Endodermal cell (in vitro differentiated cells): ENCODE measurements around the gene KCNJ2. TPM values are rescaled to one million over a fixed set of nuclear protein-coding genes. Genes with fewer than 3 reads are reported as not detected.

ENCODE experiments used
- DNase-seq: peaks from one replicate; pipeline ENCODE4 v3.0.0-alpha.2; 2017
- H3K27ac ChIP-seq: 2 replicates; pipeline ENCODE4 v1.5.1; 2013; ENCODE audit warnings: mild to moderate bottlenecking, low read depth, low read length, moderate library complexity
- H3K27me3 ChIP-seq: 2 replicates; pipeline ENCODE4 v1.6.1; 2013; ENCODE audit warnings: mild to moderate bottlenecking, low read length, moderate library complexity; ENCODE audit not compliant: insufficient read depth, control insufficient read depth, poor library complexity, severe bottlenecking
- H3K36me3 ChIP-seq: 2 replicates; pipeline ENCODE4 v1.7.0; 2013; ENCODE audit warnings: mild to moderate bottlenecking, low read length, moderate library complexity; ENCODE audit not compliant: control insufficient read depth, insufficient read depth
- H3K4me1 ChIP-seq: one replicate; pipeline ENCODE4 v1.7.0; 2013; ENCODE audit warnings: low read length; ENCODE audit not compliant: control insufficient read depth, insufficient read depth
- H3K4me3 ChIP-seq: 2 replicates; pipeline ENCODE4 v1.5.1; 2013; ENCODE audit warnings: mild to moderate bottlenecking, low read length, moderate library complexity
- H3K9ac ChIP-seq: 2 replicates; pipeline ENCODE4 v1.6.1; 2013; ENCODE audit warnings: mild to moderate bottlenecking, low read length, moderate library complexity; ENCODE audit not compliant: poor library complexity, severe bottlenecking; ENCODE audit errors: extremely low read depth
- H3K9me3 ChIP-seq: 2 replicates; pipeline ENCODE4 v1.6.1; 2013; ENCODE audit warnings: mild to moderate bottlenecking, low read length, moderate library complexity; ENCODE audit not compliant: control insufficient read depth
- H3K27ac Mint-ChIP-seq: 2 replicates; pipeline ENCODE4 v1.8.0; 2020; ENCODE audit warnings: mixed read lengths
- H3K27me3 Mint-ChIP-seq: 2 replicates; pipeline ENCODE4 v1.8.0; 2021; ENCODE audit warnings: mild to moderate bottlenecking, mixed read lengths; ENCODE audit not compliant: insufficient read depth
- H3K36me3 Mint-ChIP-seq: 2 replicates; pipeline ENCODE4 v1.8.0; 2020; ENCODE audit warnings: low read depth, mixed read lengths
- H3K4me1 Mint-ChIP-seq: 2 replicates; pipeline ENCODE4 v1.8.0; 2020; ENCODE audit warnings: mixed read lengths
- H3K4me3 Mint-ChIP-seq: 2 replicates; pipeline ENCODE4 v1.8.0; 2020; ENCODE audit warnings: mild to moderate bottlenecking, moderate library complexity, mixed read lengths
- H3K9me3 Mint-ChIP-seq: 2 replicates; pipeline ENCODE4 v1.8.0; 2020; ENCODE audit warnings: mild to moderate bottlenecking, mixed read lengths
- WGBS, 2 experiments: methylation state at CpG; one replicate each; pipeline versions ENCODE4 v1.1.5 to v1.1.7; 2013; ENCODE audit warnings: missing lambda C conversion rate in 2 of 2, mixed read lengths in 1 of 2; ENCODE audit not compliant: insufficient coverage in 1 of 2, insufficient read length in 1 of 2; 5-methylcytosine and 5-hydroxymethylcytosine counted together
- total RNA-seq, 2 donors: library from RNA; stranded (reverse); fragmentation: NEBNext Ultra II Directional in 1 of 2; extraction: Animal tissue kit (Norgen Biotek cat#: 25700) in 1 of 2; gene quantifications; 2 replicates in 1 of 2; 3 replicates in 1 of 2; pipeline ENCODE4 v1.2.1, GENCODE V29; 2021
- TF ChIP-seq, protein P1 (sequence below): fragments of 200-600 bp; sonication (generic); conservative IDR thresholded peaks from 2 replicates; pipeline ENCODE4 v1.5.0; 2021; ENCODE audit warnings: antibody characterized with exemption, mild to moderate bottlenecking

KCNJ2 gene
- total RNA-seq, 2 donors from 2014 or later, result 0.35 to 1.3 TPM

DNA sequence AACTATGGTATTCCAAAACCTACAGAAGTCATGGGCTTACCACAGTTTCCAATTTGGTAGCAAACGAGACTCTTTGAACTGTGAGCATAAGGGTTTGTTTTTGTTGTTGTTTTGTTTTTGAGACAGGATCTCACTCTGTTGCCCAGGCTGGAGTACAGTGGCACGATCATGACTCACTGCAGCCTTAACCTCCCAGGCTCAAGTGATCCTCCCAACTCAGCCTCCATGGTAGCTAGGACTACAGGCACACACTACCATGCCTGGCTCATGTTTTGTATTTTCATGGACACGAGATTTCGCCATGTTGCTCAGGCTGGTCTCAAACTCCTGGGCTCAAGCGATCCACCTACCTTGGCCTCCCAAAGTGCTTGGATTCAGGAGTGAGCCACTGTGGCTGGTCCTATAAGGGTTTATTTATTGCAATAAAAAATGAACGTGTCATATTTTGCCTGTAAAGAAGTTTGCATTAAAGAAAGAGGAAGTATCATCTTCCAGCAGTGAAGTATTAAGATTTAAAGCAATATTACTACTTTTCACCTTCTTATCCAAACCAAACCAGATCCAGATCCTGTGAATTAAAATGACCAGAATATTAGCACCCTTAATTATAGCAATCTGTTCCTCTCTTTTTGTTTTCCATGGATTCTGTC is 37.2 kb downstream of the KCNJ2 start:
- H3K27me3 Mint-ChIP-seq, result no peaks in the 10 kb centered on the region
- no peak for DNase-seq
- H3K9me3 ChIP-seq, result no peaks in the 10 kb centered on the region
- no peaks in the 10 kb centered on the region for H3K9me3 Mint-ChIP-seq
- H3K4me1 ChIP-seq, result no peaks in the 10 kb centered on the region
- H3K9ac ChIP-seq, result no peak overlapping the region
- WGBS, 2 experiments, result 72 to 87% methylated on average over 4 to 6 of the region's 6 CpGs
- H3K4me1 Mint-ChIP-seq, result no peaks in the 10 kb centered on the region
- H3K27me3 ChIP-seq, result no peaks in the 10 kb centered on the region
- no peak overlapping the region for H3K4me3 ChIP-seq
- TF ChIP-seq, protein P1, sequence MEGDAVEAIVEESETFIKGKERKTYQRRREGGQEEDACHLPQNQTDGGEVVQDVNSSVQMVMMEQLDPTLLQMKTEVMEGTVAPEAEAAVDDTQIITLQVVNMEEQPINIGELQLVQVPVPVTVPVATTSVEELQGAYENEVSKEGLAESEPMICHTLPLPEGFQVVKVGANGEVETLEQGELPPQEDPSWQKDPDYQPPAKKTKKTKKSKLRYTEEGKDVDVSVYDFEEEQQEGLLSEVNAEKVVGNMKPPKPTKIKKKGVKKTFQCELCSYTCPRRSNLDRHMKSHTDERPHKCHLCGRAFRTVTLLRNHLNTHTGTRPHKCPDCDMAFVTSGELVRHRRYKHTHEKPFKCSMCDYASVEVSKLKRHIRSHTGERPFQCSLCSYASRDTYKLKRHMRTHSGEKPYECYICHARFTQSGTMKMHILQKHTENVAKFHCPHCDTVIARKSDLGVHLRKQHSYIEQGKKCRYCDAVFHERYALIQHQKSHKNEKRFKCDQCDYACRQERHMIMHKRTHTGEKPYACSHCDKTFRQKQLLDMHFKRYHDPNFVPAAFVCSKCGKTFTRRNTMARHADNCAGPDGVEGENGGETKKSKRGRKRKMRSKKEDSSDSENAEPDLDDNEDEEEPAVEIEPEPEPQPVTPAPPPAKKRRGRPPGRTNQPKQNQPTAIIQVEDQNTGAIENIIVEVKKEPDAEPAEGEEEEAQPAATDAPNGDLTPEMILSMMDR, result no peak
- no peaks in the 10 kb centered on the region for H3K36me3 Mint-ChIP-seq
- H3K27ac ChIP-seq, result no peak overlapping the region
- H3K36me3 ChIP-seq, result no peaks in the 10 kb centered on the region
- H3K27ac Mint-ChIP-seq, result no peak overlapping the region
- H3K4me3 Mint-ChIP-seq, result no peak overlapping the region

DNA sequence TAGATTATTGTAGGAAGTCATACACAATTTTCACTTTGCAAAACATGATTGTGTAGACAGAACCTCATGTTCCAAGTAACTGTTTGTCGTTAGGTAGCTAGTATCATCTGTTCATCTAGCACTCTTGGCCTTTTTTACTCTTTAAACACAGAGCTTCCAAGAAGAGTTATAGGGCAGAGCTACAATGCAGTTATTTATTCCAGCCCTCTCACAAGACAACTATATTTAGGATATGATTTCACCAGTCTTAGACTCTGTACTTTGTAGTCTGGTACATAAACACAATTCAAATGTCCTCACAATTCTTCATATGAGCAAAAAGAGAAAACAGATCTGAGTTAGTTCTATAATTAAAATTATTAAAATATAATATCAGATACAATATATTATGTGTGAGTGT is 37.9 kb downstream of the KCNJ2 start:
- DNase-seq, result no peak
- H3K9me3 Mint-ChIP-seq, result no peaks in the 10 kb centered on the region
- TF ChIP-seq, protein P1, result no peak
- H3K36me3 Mint-ChIP-seq, result no peaks in the 10 kb centered on the region
- H3K4me1 Mint-ChIP-seq, result no peaks in the 10 kb centered on the region
- H3K9me3 ChIP-seq, result no peaks in the 10 kb centered on the region
- no peak overlapping the region for H3K4me3 ChIP-seq
- H3K27ac ChIP-seq, result no peak overlapping the region
- no peak overlapping the region for H3K27ac Mint-ChIP-seq
- no peak overlapping the region for H3K4me3 Mint-ChIP-seq
- no peaks in the 10 kb centered on the region for H3K4me1 ChIP-seq
- H3K36me3 ChIP-seq, result no peaks in the 10 kb centered on the region
- H3K27me3 ChIP-seq, result no peaks in the 10 kb centered on the region
- 89 to 97% methylated on average over 1 of the region's 1 CpG for WGBS, 2 experiments
- H3K27me3 Mint-ChIP-seq, result no peaks in the 10 kb centered on the region
- no peak overlapping the region for H3K9ac ChIP-seq

DNA sequence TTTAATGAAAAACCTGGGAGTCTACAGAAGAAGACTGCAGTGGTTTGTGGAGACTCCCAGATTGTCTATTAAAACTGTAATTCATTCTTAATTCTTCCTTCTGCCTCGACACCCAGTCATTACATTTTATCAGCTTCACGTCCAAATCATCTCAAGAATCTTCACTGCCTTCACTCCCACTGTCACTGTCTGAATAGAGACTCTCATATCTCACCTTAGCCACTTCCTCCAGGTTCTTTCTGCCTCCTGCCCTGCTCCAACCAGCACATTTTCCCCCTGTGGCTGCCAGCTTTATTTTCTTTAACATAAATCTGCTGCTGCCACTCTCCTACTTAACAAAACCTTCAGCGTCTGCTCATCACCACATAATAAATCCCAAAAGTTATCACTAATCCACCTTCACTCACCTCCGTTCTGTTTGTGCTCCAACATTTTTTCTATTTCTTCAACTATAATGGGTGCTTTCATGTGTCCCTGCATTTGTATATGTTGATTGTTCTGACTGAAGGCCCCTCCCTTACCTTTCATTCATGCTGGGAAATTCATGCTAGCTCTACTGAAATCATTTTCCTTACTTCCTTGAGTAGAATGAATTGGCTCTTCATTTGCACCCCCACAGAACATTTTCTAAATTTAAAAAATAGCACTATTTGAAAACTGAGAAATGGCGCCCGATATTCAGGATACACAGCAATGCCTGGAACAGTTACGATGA is 38.9 kb downstream of the KCNJ2 start:
- 84 to 89% methylated on average over 3 to 6 of the region's 7 CpGs for WGBS, 2 experiments
- Histone ChIP-seq H3K36me3 (no peaks in the 10 kb centered on the region), H3K9me3 (no peaks in the 10 kb centered on the region), H3K27me3 (no peaks in the 10 kb centered on the region), H3K27ac (no peak overlapping the region), H3K9ac (no peak overlapping the region), H3K4me3 (no peak overlapping the region), H3K4me1 (no peaks in the 10 kb centered on the region)
- no peak overlapping the region for H3K4me3 Mint-ChIP-seq
- no peaks in the 10 kb centered on the region for H3K27me3 Mint-ChIP-seq
- peaks cover 3% of the 10 kb centered on the region for H3K36me3 Mint-ChIP-seq
- TF ChIP-seq, protein P1, result no peak
- H3K4me1 Mint-ChIP-seq, result no peaks in the 10 kb centered on the region
- DNase-seq, result no peak
- H3K9me3 Mint-ChIP-seq, result peaks cover 6% of the 10 kb centered on the region
- no peak overlapping the region for H3K27ac Mint-ChIP-seq
